ENCODE data around the gene THAP7. TPM values are rescaled to one million over a fixed set of nuclear protein-coding genes. Genes with fewer than 3 reads are reported as not detected.

THAP7 gene
- total RNA-seq, 1 donor: 21.8 TPM

DNA sequence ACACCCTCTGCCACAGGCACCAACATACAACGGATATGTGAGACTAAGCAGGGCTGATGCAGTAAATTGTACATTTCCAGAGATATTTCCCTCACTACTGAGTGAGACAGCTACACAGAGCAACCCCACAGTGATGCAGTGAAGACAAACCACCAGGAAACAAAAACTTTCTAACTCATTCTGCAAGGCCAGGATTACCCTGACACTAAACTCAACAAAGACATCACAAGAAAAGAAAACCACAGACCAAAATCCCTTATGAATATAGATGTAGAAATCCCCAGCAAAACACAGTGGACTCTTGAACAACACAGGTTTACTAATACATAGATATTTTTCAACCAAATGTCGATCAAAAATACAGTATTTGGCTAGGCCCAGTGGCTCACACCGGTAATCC is 32.0 kb upstream of the THAP7 start:
- DNase-seq (ENCODE audit: low read depth): no peak
- no peak overlapping the region for H3K4me3 ChIP-seq (ENCODE audit: low read depth, low read length)
- TF ChIP-seq, protein P1, sequence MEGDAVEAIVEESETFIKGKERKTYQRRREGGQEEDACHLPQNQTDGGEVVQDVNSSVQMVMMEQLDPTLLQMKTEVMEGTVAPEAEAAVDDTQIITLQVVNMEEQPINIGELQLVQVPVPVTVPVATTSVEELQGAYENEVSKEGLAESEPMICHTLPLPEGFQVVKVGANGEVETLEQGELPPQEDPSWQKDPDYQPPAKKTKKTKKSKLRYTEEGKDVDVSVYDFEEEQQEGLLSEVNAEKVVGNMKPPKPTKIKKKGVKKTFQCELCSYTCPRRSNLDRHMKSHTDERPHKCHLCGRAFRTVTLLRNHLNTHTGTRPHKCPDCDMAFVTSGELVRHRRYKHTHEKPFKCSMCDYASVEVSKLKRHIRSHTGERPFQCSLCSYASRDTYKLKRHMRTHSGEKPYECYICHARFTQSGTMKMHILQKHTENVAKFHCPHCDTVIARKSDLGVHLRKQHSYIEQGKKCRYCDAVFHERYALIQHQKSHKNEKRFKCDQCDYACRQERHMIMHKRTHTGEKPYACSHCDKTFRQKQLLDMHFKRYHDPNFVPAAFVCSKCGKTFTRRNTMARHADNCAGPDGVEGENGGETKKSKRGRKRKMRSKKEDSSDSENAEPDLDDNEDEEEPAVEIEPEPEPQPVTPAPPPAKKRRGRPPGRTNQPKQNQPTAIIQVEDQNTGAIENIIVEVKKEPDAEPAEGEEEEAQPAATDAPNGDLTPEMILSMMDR (IDR thresholded peaks at IDR 0.05; ENCODE audit: insufficient read depth, low read length): no peak

DNA sequence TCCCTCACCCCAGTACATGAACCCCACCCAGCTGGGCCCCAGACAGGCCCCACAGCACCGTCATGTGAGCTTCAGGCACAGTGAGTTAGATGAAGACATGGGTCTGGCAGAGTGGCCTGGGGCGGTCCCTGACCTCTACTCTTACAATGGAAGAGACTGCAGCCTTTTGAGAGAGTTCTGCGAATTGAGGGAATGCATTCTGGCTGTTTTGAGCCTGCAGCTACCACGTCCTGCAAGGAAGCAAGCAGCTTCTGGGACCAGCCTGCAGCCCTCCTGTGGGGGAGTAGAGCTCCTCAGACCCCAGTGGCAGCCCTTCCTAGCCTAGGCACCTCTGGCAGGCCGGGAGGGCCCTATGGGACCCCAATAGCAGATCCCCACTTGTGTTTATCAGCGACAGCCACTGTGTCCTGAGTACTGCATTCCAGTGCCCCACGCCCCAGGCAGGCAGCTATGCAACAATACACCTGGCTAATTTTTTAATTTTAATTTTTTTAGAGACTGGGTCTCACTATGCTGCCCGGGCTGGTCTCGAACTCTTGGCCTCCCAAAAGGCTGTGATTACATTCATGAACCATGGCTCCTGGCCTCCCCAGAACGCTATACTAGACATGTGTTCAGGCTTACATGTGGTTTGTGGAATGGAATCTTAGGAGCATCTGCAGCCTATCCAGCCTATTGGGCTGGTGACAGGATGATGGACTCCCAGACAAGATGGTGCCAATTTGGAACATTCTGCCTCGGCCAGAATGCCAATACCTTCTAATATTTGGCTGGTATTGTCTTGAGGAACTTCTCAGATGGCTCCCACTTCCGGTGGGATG is 31.2 kb upstream of the THAP7 start:
- TF ChIP-seq, protein P1 (IDR thresholded peaks at IDR 0.05; ENCODE audit: insufficient read depth, low read length): no peak
- no peak for DNase-seq (ENCODE audit: low read depth)
- no peak overlapping the region for H3K4me3 ChIP-seq (ENCODE audit: low read depth, low read length)

DNA sequence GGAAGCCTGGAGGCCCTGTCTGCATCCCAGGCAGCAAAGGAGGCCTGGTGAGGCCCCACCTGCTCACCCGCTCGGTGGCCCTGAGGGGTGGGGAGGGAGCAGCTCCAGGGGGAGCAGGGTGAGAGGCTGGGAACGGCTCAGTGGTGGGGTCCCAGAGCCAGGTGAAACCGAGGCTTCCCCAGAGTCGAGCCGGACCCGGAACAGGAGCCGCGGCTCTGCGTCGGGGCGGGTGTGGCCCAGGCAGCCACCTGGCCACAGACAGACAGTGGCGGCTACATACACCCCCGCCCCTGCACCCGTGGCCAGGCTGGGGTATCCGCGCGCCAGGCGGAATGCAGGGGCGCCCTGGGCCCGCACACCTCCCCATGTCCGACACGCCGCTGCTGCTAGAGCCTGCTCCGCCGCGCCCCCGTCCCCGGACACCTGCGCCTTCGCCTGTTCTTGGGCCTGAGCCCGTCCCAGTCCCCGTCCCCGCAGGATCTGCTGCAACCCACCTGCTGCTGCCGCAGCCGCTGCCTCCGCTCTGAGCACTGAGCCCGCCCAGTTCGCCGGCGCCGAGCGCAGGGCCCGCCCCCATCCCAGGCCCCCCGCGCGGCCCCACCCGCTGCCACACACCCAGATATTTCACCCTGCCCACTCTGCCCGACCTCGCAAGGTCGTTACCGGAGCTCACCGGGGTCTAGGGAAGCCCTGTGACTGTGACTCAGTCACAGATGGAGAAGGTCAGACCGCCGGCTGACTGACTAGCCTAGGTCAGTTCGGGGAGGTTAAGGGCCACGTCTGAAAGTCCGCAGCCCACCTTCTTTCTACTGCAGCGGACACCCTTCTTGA is 30.3 kb upstream of the THAP7 start, which contains the start of gene SLC7A4:
TSS of gene SLC7A4 (minus strand) at position 525 of the 831 bp plus-strand sequence. CDS start 749 bp downstream, outside the sequence.
- TF ChIP-seq, protein P1 (IDR thresholded peaks at IDR 0.05; ENCODE audit: insufficient read depth, low read length): no peak
- peak within 1 kb of the TSS; percentile 9 for H3K4me3 ChIP-seq (ENCODE audit: low read depth, low read length)
- no peak for DNase-seq (ENCODE audit: low read depth)

- DNase-seq (ENCODE audit: low read depth): no peak
- no peak overlapping the region for H3K4me3 ChIP-seq (ENCODE audit: low read depth, low read length)
Observed at GRCh38 chr22:21031545-21032036, 29.7 kb upstream of the THAP7 start.

DNA sequence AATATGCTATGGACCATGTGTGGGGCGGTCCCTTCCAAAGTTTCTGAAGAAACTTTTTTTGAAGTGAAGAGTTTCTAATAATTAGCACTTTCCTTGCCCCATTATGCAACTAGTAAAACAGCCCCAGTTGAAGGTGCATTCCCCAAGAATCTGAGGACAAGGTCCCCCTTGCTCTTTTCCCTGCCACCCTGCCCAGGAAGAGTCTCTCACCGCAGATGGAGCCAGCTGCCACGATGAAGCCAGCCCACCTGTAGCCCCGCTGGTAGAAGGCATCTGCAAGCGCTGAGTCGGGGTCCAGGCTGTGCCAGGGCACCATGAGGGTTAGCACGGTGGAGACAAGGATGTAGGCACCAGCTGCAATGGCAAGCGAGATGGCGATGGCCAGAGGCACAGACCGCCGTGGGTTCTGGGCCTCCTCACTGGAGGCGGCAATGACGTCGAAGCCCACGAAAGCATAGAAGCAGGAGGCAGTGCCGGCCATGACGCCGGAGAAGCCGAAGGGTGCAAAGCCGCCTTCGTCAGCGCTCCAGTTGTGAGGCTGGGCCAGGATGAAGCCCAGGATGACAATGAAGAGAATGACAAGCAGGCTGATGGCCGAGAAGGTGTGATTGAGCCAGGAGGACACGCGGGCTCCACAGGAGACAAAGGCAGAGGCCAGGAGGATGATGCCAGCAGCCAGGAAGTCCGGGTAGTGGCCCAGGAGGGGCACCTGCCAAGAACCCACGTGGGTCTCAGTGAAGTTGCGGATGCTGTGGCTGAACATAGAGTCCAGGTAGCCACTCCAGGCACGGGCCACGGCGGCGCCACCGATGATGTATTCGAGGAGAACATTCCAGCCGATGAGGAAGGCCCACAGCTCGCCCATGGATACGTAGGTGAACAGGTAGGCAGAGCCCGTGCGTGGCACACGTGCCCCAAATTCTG is 29.0 kb upstream of the THAP7 start:
- no peak overlapping the region for H3K4me3 ChIP-seq (ENCODE audit: low read depth, low read length)
- no peak for DNase-seq (ENCODE audit: low read depth)
- TF ChIP-seq, protein P1 (IDR thresholded peaks at IDR 0.05; ENCODE audit: insufficient read depth, low read length): no peak

More at GRCh38 chr22:21031545-21032036, 29.7 kb upstream of the THAP7 start:
- TF ChIP-seq, protein P1 (IDR thresholded peaks at IDR 0.05; ENCODE audit: insufficient read depth, low read length): no peak

DNA sequence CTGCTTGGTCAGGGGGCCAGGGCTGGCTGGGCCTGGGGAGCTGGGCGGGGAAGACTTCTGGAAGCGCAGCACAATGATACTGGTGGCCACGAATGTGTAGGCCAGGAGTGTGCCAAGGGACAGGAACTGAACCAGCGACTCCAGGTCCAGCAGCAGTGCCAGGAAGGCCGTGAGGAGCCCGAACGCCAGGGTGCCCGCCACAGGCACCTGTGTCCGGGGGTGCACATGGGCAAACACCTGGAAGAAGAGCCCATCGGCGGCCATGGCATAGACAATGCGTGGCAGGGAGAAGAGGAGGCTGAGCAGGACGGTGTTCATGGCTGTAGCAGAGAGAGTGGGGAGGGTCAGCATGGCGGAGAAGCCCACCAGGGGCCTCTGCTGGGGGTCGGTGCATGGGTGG is 28.1 kb upstream of the THAP7 start:
- DNase-seq (ENCODE audit: low read depth): no peak
- no peak overlapping the region for H3K4me3 ChIP-seq (ENCODE audit: low read depth, low read length)
- TF ChIP-seq, protein P1 (IDR thresholded peaks at IDR 0.05; ENCODE audit: insufficient read depth, low read length): no peak

Data from fibroblast of the aortic adventitia (primary cell).